K562 (cell line): ENCODE measurements around the gene CTSW. TPM values are rescaled to one million over a fixed set of nuclear protein-coding genes. Genes with fewer than 3 reads are reported as not detected.

Source experiments
- ASH1L ChIP-seq: fragments of 450-650 bp; IDR thresholded peaks from 2 replicates; pipeline ENCODE4 v1.6.1; 2018; ENCODE audit warnings: borderline replicate concordance, mild to moderate bottlenecking, low read depth; ENCODE audit not compliant: partially characterized antibody
- E4F1 ChIP-seq: fragments of 250-450 bp; sonication (Bioruptor Pico); IDR thresholded peaks from 2 replicates; pipeline ENCODE4 v1.5.0; 2021; ENCODE audit warnings: mild to moderate bottlenecking, borderline replicate concordance
- FOXP1 ChIP-seq: sonication (generic); formaldehyde crosslinking; IDR thresholded peaks from 2 replicates; pipeline ENCODE4 v1.8.0; 2022; ENCODE audit warnings: mild to moderate bottlenecking, missing genetic modification reagents
- ILF3 ChIP-seq: fragments of 450-650 bp; IDR thresholded peaks from 2 replicates; pipeline ENCODE4 v1.6.1; 2018; ENCODE audit warnings: antibody characterized with exemption, mild to moderate bottlenecking, moderate library complexity, borderline replicate concordance
- L3MBTL2 ChIP-seq: fragments of 450-650 bp; IDR thresholded peaks from 2 replicates; pipeline ENCODE4 v1.6.1; 2016; ENCODE audit warnings: mild to moderate bottlenecking, moderate library complexity
- MTA1 ChIP-seq: fragments of 450-650 bp; IDR thresholded peaks from 2 replicates; pipeline ENCODE4 v1.6.1; 2017; ENCODE audit warnings: borderline replicate concordance
- POLR2G ChIP-seq: fragments of 200-400 bp; formaldehyde crosslinking; IDR thresholded peaks from 2 replicates; pipeline ENCODE4 v1.6.1; 2017; ENCODE audit warnings: low read depth, mild to moderate bottlenecking, antibody characterized with exemption, low read length, moderate library complexity
- ZBTB8A ChIP-seq: fragments of 450-650 bp; IDR thresholded peaks from 2 replicates; pipeline ENCODE4 v1.6.1; 2018; ENCODE audit warnings: mild to moderate bottlenecking, moderate library complexity; ENCODE audit not compliant: partially characterized antibody
- ZFX ChIP-seq: sonication (generic); formaldehyde crosslinking; IDR thresholded peaks from 2 replicates; pipeline ENCODE4 v1.8.0; 2022; ENCODE audit warnings: mild to moderate bottlenecking, missing genetic modification reagents, moderate library complexity
- ZNF239 ChIP-seq: fragments of 250-450 bp; sonication (Bioruptor Pico); IDR thresholded peaks from 2 replicates; pipeline ENCODE4 v1.4.0; 2020; ENCODE audit warnings: mild to moderate bottlenecking
- ZNF277 ChIP-seq: fragments of 250-450 bp; sonication (Bioruptor Pico); IDR thresholded peaks from 2 replicates; pipeline ENCODE4 v1.8.0; 2022; ENCODE audit warnings: inconsistent platforms, mild to moderate bottlenecking, moderate library complexity, borderline replicate concordance
- polyA plus RNA-seq, 8 experiments: library from polyadenylated mRNA; depleted of rRNA in 4 of 8; stranded (reverse) in 5 of 8; unstranded in 3 of 8; fragments of >200 nt; fragmentation: Nextera tagmentation in 2 of 8; fragmentation: Illumina TruSeq in 1 of 8; extraction: Ambion mirVana in 2 of 8; extraction: Trizol in 1 of 8; gene quantifications; 2 replicates each; pipeline versions ENCODE4 v1.2.1 to v1.2.3, GENCODE V29; 2011 to 2014; ENCODE audit warnings: inconsistent platforms in 1 of 8, missing spikeins in 1 of 8
- total RNA-seq, 7 experiments: library from RNA; depleted of rRNA in 6 of 7; stranded (reverse); fragments of >200 nt in 6 of 7; fragmentation: Illumina TruSeq in 2 of 7; extraction: Trizol in 2 of 7; gene quantifications; 2 replicates each; pipeline versions ENCODE4 v1.2.1 to v1.2.3, GENCODE V29; 2011 to 2021; ENCODE audit warnings: low replicate concordance in 1 of 7

CTSW gene
- total and polyA plus RNA-seq, 9 of the 15 experiments (the other 6 are each of a cell fraction or from before 2014, with no cell fraction given) = 0.04 TPM; not detected in 8

GRCh38 chr11:65866509-65867283, 12.9 kb upstream of the CTSW start (continued):
- TF ChIP-seq E4F1 (no peak), L3MBTL2 (0 out of 2 replicates have a peak, but pooled peaks have one; percentile 13), ASH1L (no peak), FOXP1 (CRISPR knock-in tag) (no peak), ZNF239 (no peak), ZBTB8A (no peak), ZFX (peak; percentile 27; the same call in 1 of the 2 replicates), MTA1 (no peak), ZNF277 (CRISPR knock-in tag) (no peak), ILF3 (no peak), POLR2G (peak; percentile 74)
